GM12864 (cell line): Measurements from ENCODE around the gene UVRAG.

Experiments used
- DNase-seq: peaks from one replicate; pipeline ENCODE4 v3.0.0-alpha.2; 2011; ENCODE audit warnings: low read depth
- H3K4me3 ChIP-seq: 2 replicates; pipeline ENCODE4 v1.5.1; 2011; ENCODE audit warnings: mild to moderate bottlenecking, low read depth, low read length, control low read depth
- CTCF ChIP-seq: IDR thresholded peaks from 2 replicates; pipeline ENCODE4 v1.5.1; 2011; ENCODE audit warnings: low read depth, mild to moderate bottlenecking, moderate library complexity, low read length, control low read depth, inconsistent platforms; ENCODE audit errors: missing control alignments

Gene UVRAG

GRCh38 chr11:75792127-75792731 is 22.8 kb upstream of the UVRAG start:
- DNase-seq: no peak
- TF ChIP-seq CTCF: no peak
- H3K4me3 ChIP-seq: no peak overlapping the region

GRCh38 chr11:75792997-75793800 is 21.8 kb upstream of the UVRAG start:
- no peak overlapping the region for H3K4me3 ChIP-seq
- TF ChIP-seq CTCF: no peak
- no peak for DNase-seq

GRCh38 chr11:75793966-75794365 is 21.0 kb upstream of the UVRAG start:
- DNase-seq: no peak
- H3K4me3 ChIP-seq: no peak overlapping the region
- TF ChIP-seq CTCF: no peak

DNA sequence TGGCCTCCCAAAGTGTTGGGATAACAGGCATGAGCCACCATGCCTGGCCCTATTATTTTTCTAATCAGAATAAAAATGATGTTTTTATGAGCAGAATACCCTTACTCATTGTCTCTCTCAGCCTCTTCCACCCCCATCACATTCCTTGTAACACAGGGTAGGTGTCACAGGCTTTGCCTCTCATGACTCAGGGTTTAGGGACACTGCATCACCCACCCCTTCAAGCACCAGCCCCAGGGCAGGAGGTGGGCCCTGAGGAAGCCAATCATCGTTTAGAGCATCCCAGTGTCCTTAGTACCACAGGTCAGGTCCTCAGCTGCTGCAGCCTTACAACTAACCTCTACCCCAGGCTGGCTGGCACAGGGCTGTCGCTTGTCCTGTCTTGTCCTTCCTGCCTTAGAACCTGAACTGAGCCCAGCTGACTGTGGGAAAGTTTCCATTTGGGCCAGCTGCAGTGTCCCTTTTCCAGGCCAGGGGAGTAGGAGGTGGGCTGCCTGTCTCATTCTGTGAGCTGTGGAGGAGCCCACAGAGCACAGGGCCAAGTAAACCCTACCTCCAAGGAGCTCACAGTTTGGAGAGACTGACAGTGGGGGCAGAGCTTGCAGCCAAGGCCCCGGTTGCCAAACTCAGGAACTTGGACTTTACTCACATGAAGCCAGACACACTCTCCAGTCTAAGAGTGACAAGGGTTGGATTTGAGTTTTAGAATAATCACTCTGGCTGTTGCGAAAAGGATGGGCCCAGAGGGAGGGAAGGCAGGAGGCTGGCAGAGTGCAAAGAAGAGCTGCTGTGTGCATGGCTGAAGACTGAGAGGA is 19.5 kb upstream of the UVRAG start:
- no peak for DNase-seq
- H3K4me3 ChIP-seq: no peak overlapping the region
- no peak for TF ChIP-seq CTCF

GRCh38 chr11:75796091-75796435 is 18.9 kb upstream of the UVRAG start:
- TF ChIP-seq CTCF: no peak
- no peak overlapping the region for H3K4me3 ChIP-seq
- no peak for DNase-seq

DNA sequence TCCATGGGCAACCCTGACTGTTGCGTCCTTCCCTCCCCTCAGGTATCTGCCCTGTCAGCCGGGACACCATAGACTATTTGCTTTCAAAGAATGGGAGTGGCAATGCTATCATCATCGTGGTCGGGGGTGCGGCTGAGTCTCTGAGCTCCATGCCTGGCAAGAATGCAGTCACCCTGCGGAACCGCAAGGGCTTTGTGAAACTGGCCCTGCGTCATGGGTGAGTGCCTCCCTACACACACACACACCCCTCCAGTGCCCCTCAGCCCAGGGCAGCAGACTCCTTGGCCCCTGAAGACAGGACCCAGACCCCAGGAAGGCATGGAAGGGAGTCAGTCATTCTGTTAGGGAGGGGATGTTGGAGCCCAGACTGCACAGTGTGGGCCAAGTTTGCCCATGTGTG is 17.9 kb upstream of the UVRAG start:
- no peak overlapping the region for H3K4me3 ChIP-seq
- no peak for DNase-seq
- TF ChIP-seq CTCF: no peak
